ENCODE measurements around the gene PGLYRP2.
"Not testable (repeated sequence)": the region's sequence is repeated elsewhere in the genome, so short reads cannot be mapped to it uniquely, and the experiment has no call there.

The PGLYRP2 gene

GRCh38 chr19:15479391-15480345, at the start of gene PGLYRP2:
PGLYRP2 (minus strand) TSS chr19:15479501; CDS start chr19:15479371, 130 bp downstream.
- DNase-seq (ENCODE audit: low spot score), result no peak

DNA sequence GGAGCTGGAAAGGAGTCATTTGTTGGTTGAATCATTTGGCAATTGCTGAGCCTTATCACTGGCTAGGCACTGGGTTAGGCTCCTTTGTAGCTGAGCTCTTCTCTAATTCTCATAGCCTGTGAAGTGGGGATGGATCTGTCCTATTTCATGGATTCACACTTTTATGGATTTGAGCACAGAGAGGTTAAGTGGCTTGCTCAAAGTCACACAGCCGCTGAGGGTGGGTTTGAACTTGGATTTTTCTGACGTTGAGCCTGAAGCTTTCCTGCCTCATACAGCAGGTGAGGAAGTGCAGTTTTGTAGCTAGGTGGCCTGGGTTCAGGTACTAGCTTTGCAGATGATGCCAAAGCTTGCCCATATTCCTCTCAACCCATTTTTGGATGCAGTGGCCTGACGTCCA, 48.4 kb upstream of the PGLYRP2 start:
- no peak for DNase-seq (ENCODE audit: low spot score)

DNA sequence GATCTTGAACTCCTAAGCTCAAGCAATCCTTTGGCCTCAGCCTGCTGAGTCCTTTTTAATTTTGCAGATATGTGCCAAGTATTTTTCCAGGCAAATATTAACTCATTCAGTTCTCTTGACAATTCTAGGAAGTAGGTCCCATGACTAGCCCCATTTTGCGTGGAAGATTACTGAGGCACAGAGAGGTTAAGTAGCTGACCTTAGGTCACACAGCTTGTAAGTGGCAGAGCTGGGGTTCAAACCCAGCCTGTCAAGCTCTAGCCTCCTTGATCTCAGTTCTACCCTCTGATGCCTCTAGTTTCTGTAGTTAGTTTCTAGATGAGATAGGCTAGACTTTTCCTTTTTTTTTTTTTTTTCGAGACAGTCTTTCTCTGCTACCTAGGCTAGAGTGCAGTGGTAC, 47.1 kb upstream of the PGLYRP2 start:
- no peak for DNase-seq (ENCODE audit: low spot score)

DNA sequence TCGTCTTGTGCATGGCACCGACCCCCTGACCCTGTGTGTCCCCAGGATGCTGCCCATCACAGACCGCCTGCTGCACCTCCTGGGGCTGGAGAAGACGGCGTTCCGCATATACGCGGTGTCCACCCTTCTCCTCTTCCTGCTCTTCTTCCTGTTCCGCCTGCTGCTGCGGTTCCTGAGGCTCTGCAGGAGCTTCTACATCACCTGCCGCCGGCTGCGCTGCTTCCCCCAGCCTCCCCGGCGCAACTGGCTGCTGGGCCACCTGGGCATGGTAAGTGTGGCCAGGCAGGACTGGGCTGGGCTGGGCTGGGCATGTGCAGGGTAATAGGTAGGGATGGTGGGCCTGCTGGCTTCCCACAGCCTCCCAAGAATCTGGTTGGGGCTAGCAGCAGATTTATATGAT, 46.0 kb upstream of the PGLYRP2 start:
- no peak for DNase-seq (ENCODE audit: low spot score)

DNA sequence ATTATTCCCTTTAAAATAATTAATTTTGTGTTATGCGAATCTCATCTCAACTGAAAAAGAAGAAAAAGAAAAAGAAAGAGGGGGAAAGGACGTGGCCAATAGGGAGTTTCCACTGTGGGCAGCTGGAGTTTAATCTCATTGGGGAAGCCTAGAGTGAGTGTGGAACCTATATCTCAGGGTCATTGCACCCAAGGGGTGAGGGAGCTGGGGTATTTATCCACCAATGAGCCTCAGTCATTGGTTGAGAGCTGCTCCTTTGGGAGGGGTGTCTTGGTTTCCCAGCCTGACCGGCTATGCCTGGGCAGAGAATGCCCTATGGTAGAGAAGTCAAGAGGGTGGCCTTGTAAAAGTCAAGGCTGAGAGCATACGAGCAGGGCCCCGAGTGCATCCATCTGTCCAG, 45.5 kb upstream of the PGLYRP2 start:
- DNase-seq (ENCODE audit: low spot score), result no peak

- no peak for DNase-seq (ENCODE audit: low spot score)
These were observed 40.2 kb upstream of the PGLYRP2 start for GRCh38 chr19:15519433-15519976.

GRCh38 chr19:15517778-15518177, 38.5 kb upstream of the PGLYRP2 start:
- DNase-seq (ENCODE audit: low spot score), result no peak

- no peak for DNase-seq (ENCODE audit: low spot score)
These were observed 37.1 kb upstream of the PGLYRP2 start for GRCh38 chr19:15516363-15516762.

DNA sequence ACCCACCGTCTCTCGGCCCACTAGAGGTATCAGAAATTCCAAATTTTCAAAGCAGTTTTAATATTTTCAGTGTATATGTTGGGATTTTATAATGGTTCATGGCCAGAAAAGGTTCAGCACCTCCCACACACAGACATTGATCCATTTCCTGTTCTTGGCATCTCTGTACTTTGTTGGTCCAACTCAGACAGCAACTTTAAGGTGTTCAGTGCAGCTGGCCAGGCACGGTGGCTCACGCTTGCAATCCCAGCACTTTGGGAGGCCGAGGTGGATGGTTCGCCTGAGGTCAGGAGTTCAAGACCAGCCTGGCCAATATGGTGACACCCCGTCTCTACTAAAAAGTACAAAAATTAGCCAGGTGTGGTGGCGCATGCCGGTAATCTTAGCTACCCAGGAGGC, 35.9 kb upstream of the PGLYRP2 start:
- DNase-seq (ENCODE audit: low spot score), result not testable (repeated sequence)

DNA sequence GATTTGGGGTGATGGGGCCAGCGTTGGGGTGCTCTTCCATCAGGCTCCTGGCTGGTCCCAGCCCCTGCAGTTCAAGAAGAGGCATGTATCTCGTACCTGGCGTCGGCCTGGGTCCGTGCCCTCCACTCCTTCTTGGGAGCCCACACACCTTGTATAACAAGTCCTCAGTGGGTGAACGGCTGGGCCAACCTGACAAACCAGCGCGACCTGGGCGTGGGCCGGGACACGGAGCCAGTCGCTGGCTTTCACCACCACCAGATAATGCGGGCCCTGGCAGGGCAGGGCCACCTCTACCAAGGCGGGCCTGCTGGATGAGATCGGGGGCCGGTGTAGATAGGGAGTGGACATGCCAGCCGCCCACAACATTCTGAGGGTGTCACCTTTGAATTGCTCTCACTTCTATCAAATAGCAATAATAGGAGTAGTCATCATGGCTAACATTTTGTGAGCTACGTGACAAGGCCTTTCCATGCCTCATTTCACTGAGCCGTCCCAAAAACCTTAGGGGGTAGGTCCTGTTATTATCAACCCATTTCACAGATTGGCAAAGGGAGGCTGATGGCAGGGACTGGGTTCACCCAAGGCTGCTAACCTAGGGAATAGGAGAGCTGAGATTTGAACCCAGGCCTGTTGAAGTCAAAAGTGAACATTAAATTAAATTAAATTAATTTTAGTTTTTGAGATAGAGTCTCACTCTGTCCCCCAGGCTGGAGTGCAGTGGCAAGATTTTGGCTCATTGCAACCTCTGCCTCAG, 32.5 kb upstream of the PGLYRP2 start:
- no peak for DNase-seq (ENCODE audit: low spot score)

DNA sequence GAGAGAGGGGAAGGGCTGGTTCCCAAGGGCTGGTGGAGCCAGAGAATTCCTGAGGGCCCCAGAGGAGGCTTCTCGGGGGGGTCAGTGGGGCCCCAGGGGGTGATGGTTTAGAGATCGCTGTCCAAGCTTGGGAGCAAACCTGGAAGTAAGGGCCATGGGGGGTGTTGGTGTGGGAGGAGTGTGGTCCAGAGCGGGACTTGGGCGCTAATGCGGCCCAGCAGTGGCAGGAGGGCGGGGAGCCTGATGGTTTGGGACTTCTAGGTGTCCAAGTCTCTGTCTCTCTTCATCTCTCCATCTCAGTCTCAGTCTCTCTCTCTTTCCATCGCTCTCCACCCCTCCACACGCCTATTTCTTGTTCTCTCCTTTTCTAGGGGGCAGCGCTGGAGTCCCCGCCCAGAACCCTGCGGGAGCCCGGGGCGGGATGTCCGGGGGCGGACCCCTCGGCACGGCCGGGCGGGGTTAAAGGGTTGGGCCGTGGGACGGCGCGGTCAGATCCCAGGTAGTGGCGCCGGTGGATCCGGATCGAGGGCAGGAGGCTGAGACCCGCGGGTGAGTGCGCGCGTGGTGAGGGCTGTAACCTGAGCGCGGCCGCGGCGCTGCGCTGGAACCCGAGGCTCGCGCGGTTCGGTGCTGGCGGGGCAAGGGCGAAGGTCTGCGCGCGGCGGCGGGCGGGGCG, 28.9 kb upstream of the PGLYRP2 start, which contains the start of gene CYP4F22:
Gene CYP4F22, plus strand, starts transcription at position 491 of the 676 bp plus-strand sequence. CDS start 16,812 bp downstream, outside the sequence.
- no peak for DNase-seq (ENCODE audit: low spot score)

DNA sequence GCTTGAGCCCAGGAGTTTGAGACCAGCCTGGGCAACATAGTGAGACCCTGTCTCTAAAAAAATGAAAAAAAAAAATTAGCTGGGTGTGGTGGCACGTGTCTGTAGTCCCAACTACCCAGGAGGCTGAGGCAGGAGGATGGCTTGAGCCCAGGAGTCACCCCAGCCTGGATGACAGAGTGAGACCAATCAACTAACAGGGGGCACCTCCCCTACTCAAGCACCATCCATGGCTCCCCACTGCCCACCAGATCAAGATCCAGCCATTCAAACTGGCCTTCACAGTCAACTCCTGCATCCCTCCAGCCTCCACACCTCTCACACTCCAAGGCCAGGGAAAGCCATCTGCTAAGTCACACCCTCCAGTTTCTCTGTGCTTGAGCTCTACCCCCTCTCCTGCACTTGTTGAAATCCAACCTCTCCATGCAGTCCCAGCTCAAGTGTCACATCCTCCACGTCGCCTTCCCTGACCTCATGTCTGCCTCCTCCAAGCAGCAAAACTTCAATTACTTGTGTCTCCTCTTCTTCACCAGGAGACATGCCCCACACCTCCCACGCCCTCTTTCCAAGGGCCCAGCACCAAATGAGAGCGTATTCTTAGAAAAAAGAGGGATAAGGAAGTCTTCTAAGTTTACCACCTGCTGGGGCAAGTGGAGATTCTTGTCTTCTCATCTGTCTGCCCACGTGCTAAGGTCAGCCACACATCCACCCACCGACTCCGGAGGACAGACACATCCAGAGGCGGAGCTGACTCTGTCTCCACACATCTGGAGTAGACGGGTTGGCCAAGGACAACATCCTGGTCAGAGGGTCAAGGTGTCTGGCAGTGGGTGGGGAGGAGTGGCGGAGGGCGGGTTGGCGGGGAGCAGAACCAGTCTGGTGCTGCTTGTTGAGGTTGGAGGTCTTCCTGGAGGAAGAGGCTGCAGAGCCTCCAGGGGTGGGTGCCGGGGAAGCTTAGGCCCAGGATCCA, 28.1 kb upstream of the PGLYRP2 start:
- no peak for DNase-seq (ENCODE audit: low spot score)

GRCh38 chr19:15506074-15506571, 26.8 kb upstream of the PGLYRP2 start:
- no peak for DNase-seq (ENCODE audit: low spot score)

DNA sequence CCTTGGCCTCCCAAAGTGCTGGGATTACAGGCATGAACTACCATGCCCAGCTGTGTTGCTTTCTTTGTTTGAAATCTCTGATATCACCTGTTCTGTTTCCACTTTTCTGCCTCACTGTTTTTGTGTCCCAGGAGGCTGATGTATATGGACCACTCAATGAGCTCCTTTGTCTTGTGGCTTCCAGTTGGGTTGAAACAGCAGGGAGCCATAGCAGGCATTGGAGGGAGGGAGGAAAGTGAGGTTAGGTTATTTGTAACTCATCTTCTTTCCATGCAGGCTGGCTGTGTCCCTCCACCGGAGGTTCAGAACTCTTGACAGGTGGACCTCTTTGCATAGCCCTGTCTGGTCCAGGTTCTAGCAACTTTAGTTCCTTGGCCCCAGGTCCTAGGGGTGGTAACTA, 23.0 kb upstream of the PGLYRP2 start:
- no peak for DNase-seq (ENCODE audit: low spot score)

GRCh38 chr19:15501596-15501995, 22.3 kb upstream of the PGLYRP2 start:
- no peak for DNase-seq (ENCODE audit: low spot score)

DNA sequence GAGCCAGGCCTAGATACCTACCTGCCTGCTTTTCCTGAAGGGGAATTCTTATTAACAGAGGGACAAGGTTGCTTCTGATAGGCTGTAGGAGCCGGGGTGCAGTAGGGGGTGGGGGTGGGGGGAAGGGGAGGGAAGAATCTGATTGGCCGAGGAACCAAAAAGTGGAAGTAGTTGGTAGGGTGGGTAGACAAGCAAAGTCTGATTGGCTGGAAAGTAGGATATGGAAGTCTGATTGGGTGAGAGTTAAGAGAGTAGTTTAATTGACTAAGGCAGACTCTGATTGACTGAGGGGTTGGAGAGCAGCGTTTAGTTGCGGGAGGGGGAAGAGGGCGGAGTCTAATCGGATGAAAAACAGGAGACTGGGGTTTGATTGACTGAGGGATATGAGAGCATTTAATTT, 19.6 kb upstream of the PGLYRP2 start:
- no peak for DNase-seq (ENCODE audit: low spot score)

DNA sequence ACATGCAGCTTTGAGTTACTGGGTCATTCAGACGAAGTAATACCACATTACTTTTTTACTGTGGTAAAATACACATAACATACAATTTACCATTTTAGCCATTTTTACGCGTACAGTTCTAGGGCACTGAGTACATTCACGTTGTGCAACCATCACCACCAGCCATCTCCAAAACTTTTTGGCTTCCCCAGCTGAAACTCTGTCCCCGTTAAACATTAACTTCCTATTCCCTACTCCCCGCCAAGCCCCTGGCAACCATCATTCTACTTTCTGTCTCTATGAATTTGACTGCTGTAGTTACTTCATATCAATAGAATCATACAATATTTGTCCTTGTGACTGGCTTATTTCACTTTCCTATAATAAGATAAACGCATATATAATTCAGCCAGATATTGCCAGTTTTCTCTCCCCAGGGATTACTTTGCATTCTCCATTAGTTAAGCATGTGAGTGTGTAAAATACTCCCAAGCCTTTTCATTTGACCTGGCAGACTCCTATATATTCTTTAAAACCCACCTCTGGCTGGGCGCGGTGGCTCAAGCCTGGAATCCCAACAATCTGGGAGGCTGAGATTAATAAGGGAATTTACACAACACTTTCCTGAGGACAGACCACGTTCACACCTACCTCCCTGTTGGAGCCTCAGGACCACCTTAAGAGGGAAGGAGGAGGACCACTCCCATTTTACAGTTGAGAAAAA, 19.0 kb upstream of the PGLYRP2 start:
- DNase-seq (ENCODE audit: low spot score), result no peak

- no peak for DNase-seq (ENCODE audit: low spot score)
These were observed 15.8 kb upstream of the PGLYRP2 start for GRCh38 chr19:15495151-15495550.

GRCh38 chr19:15488489-15489226, 9.4 kb upstream of the PGLYRP2 start:
- DNase-seq (ENCODE audit: low spot score), result no peak
